Stimulated activated effector memory CD8-positive, alpha-beta T cell treated with anti-CD3 and anti-CD28 coated beads, Interleukin-12 subunit alpha, Interleukin-12 subunit beta, amount 100 ng/mL, for 72 hours (primary cell): ENCODE results near the gene FNDC8.
"Not testable (repeated sequence)": the region's sequence is repeated elsewhere in the genome, so short reads cannot be mapped to it uniquely, and the experiment has no call there.

Experiments
- ATAC-seq: fragments of 150-1000 bp; cut with Tn5 transposase; 2 replicates; pipeline ENCODE4 v1.10.0; 2021
- DNase-seq, 2 donors: peaks; one replicate each; pipeline ENCODE4 v3.0.0; 2021 to 2022; ENCODE audit warnings: low spot score in 2 of 2
- H3K27ac Mint-ChIP-seq: one replicate; pipeline ENCODE4 v1.8.0; 2022; ENCODE audit warnings: mild to moderate bottlenecking, mixed read lengths
- H3K36me3 Mint-ChIP-seq: one replicate; pipeline ENCODE4 v1.8.0; 2022; ENCODE audit warnings: mild to moderate bottlenecking, mixed read lengths
- H3K4me1 Mint-ChIP-seq: one replicate; pipeline ENCODE4 v1.8.0; 2022; ENCODE audit warnings: mixed read lengths
- H3K4me3 Mint-ChIP-seq: one replicate; pipeline ENCODE4 v1.8.0; 2022; ENCODE audit warnings: mild to moderate bottlenecking, mixed read lengths
- H3K9me3 Mint-ChIP-seq: one replicate; pipeline ENCODE4 v1.8.0; 2022; ENCODE audit warnings: mixed read lengths

FNDC8 gene

GRCh38 chr17:35146214-35146833, 24.9 kb downstream of the FNDC8 start:
- no peak for DNase-seq
- no peak overlapping the region for H3K27ac Mint-ChIP-seq
- ATAC-seq: no peak
- no peaks in the 10 kb centered on the region for H3K9me3 Mint-ChIP-seq
- peaks cover 6% of the 10 kb centered on the region for H3K4me1 Mint-ChIP-seq
- no peak overlapping the region for H3K4me3 Mint-ChIP-seq
- H3K36me3 Mint-ChIP-seq: no peaks in the 10 kb centered on the region

GRCh38 chr17:35147375-35147905, 26.0 kb downstream of the FNDC8 start, which contains the start of gene UNC45B:
Gene UNC45B (plus strand): TSS chr17:35147817. CDS start chr17:35148264, 447 bp downstream.
- H3K9me3 Mint-ChIP-seq: no peaks in the 10 kb centered on the region
- DNase-seq (no peak), ATAC-seq (no peak)
- peaks cover 6% of the 10 kb centered on the region for H3K4me1 Mint-ChIP-seq
- no peak within 1 kb of the TSS for H3K27ac Mint-ChIP-seq
- no peak within 1 kb of the TSS for H3K4me3 Mint-ChIP-seq
- no peaks in the 10 kb centered on the region for H3K36me3 Mint-ChIP-seq

GRCh38 chr17:35148144-35148543, 26.7 kb downstream of the FNDC8 start:
- H3K4me1 Mint-ChIP-seq: peaks cover 6% of the 10 kb centered on the region
- H3K27ac Mint-ChIP-seq: no peak overlapping the region
- no peaks in the 10 kb centered on the region for H3K36me3 Mint-ChIP-seq
- no peaks in the 10 kb centered on the region for H3K9me3 Mint-ChIP-seq
- H3K4me3 Mint-ChIP-seq: no peak overlapping the region
- ATAC-seq (no peak), DNase-seq (no peak)

GRCh38 chr17:35149941-35150340, 28.5 kb downstream of the FNDC8 start:
- Mint-ChIP-seq H3K9me3 (no peaks in the 10 kb centered on the region), H3K27ac (no peak overlapping the region), H3K4me1 (no peaks in the 10 kb centered on the region), H3K36me3 (no peaks in the 10 kb centered on the region), H3K4me3 (no peak overlapping the region)
- no peak for ATAC-seq
- DNase-seq: no peak

- not testable (repeated sequence) for H3K27ac Mint-ChIP-seq, H3K36me3 Mint-ChIP-seq, H3K9me3 Mint-ChIP-seq, H3K4me3 Mint-ChIP-seq, ATAC-seq, DNase-seq, H3K4me1 Mint-ChIP-seq
Observed at GRCh38 chr17:35151080-35151479, 29.7 kb downstream of the FNDC8 start.

- H3K9me3 Mint-ChIP-seq: no peaks in the 10 kb centered on the region
- H3K4me1 Mint-ChIP-seq: no peaks in the 10 kb centered on the region
- no peak overlapping the region for H3K27ac Mint-ChIP-seq
- DNase-seq (no peak), ATAC-seq (no peak)
- no peak overlapping the region for H3K4me3 Mint-ChIP-seq
- H3K36me3 Mint-ChIP-seq: no peaks in the 10 kb centered on the region
Observed at GRCh38 chr17:35152421-35153140, 31.2 kb downstream of the FNDC8 start.

- Mint-ChIP-seq H3K4me1 (peaks cover 3% of the 10 kb centered on the region), H3K27ac (no peak overlapping the region), H3K9me3 (no peaks in the 10 kb centered on the region), H3K36me3 (no peaks in the 10 kb centered on the region), H3K4me3 (no peak overlapping the region)
- DNase-seq (no peak), ATAC-seq (no peak)
Observed at GRCh38 chr17:35154196-35155165, 33.1 kb downstream of the FNDC8 start.

GRCh38 chr17:35155246-35155645, 33.8 kb downstream of the FNDC8 start:
- peaks cover 11% of the 10 kb centered on the region for H3K4me1 Mint-ChIP-seq
- DNase-seq: no peak
- ATAC-seq: no peak
- no peaks in the 10 kb centered on the region for H3K36me3 Mint-ChIP-seq
- no peak overlapping the region for H3K27ac Mint-ChIP-seq
- H3K4me3 Mint-ChIP-seq: no peak overlapping the region
- no peaks in the 10 kb centered on the region for H3K9me3 Mint-ChIP-seq

- DNase-seq: no peak
- Mint-ChIP-seq H3K4me1 (peaks cover 38% of the 10 kb centered on the region), H3K4me3 (peak overlapping the region; percentile 44), H3K9me3 (no peaks in the 10 kb centered on the region), H3K27ac (peak overlapping the region; percentile 61), H3K36me3 (no peaks in the 10 kb centered on the region)
- ATAC-seq: no peak
Observed at GRCh38 chr17:35159940-35160339, 38.5 kb downstream of the FNDC8 start.

- H3K27ac Mint-ChIP-seq: peak overlapping the region; percentile 61
- peak; percentile 82 for ATAC-seq
- peaks cover 43% of the 10 kb centered on the region for H3K4me1 Mint-ChIP-seq
- no peak for DNase-seq
- H3K36me3 Mint-ChIP-seq: no peaks in the 10 kb centered on the region
- peak overlapping the region; percentile 44 for H3K4me3 Mint-ChIP-seq
- H3K9me3 Mint-ChIP-seq: no peaks in the 10 kb centered on the region
Observed at GRCh38 chr17:35160354-35161201, 39.2 kb downstream of the FNDC8 start.

- peaks cover 43% of the 10 kb centered on the region for H3K4me1 Mint-ChIP-seq
- DNase-seq (no peak), ATAC-seq (peak; percentile 61)
- H3K4me3 Mint-ChIP-seq: peak overlapping the region; percentile 44
- peak overlapping the region; percentile 61 for H3K27ac Mint-ChIP-seq
- H3K9me3 Mint-ChIP-seq: no peaks in the 10 kb centered on the region
- no peaks in the 10 kb centered on the region for H3K36me3 Mint-ChIP-seq
Observed at GRCh38 chr17:35161281-35161761, 39.9 kb downstream of the FNDC8 start.

- peaks cover 45% of the 10 kb centered on the region for H3K4me1 Mint-ChIP-seq
- ATAC-seq: no peak
- no peaks in the 10 kb centered on the region for H3K9me3 Mint-ChIP-seq
- H3K27ac Mint-ChIP-seq: no peak overlapping the region
- DNase-seq: no peak
- no peak overlapping the region for H3K4me3 Mint-ChIP-seq
- H3K36me3 Mint-ChIP-seq: no peaks in the 10 kb centered on the region
Observed at GRCh38 chr17:35162755-35163154, 41.3 kb downstream of the FNDC8 start.

GRCh38 chr17:35163886-35164285, 42.5 kb downstream of the FNDC8 start:
- H3K27ac Mint-ChIP-seq: peak overlapping the region; percentile 32
- H3K4me3 Mint-ChIP-seq: no peak overlapping the region
- ATAC-seq (no peak), DNase-seq (no peak)
- peaks cover 50% of the 10 kb centered on the region for H3K4me1 Mint-ChIP-seq
- no peaks in the 10 kb centered on the region for H3K9me3 Mint-ChIP-seq
- no peaks in the 10 kb centered on the region for H3K36me3 Mint-ChIP-seq

GRCh38 chr17:35164716-35165115, 43.3 kb downstream of the FNDC8 start:
- H3K9me3 Mint-ChIP-seq: no peaks in the 10 kb centered on the region
- peaks cover 44% of the 10 kb centered on the region for H3K4me1 Mint-ChIP-seq
- no peak overlapping the region for H3K27ac Mint-ChIP-seq
- no peaks in the 10 kb centered on the region for H3K36me3 Mint-ChIP-seq
- H3K4me3 Mint-ChIP-seq: no peak overlapping the region
- DNase-seq (no peak), ATAC-seq (no peak)
